GM12874 (cell line): ENCODE data around the gene RAMACL.

Experiments used
- CTCF ChIP-seq: IDR thresholded peaks from 2 replicates; pipeline ENCODE4 v1.5.1; 2011; ENCODE audit warnings: low read depth, mild to moderate bottlenecking, control low read depth, low read length, moderate library complexity; ENCODE audit not compliant: insufficient read depth

The RAMACL gene

GRCh38 chr6:166586424-166587156 is at the start of gene RAMACL:
Gene RAMACL (minus strand): TSS chr6:166586678. CDS start chr6:166586477, 201 bp downstream.
- no peak for TF ChIP-seq CTCF

GRCh38 chr6:166635013-166635970 is 48.8 kb upstream of the RAMACL start:
- TF ChIP-seq CTCF: no peak

- no peak for TF ChIP-seq CTCF
These were observed 47.5 kb upstream of the RAMACL start for GRCh38 chr6:166633732-166634535.

- TF ChIP-seq CTCF: no peak
These were observed 46.3 kb upstream of the RAMACL start for GRCh38 chr6:166632731-166633130.

- no peak for TF ChIP-seq CTCF
These were observed 44.0 kb upstream of the RAMACL start for GRCh38 chr6:166630462-166630861.

GRCh38 chr6:166629628-166630027 is 43.1 kb upstream of the RAMACL start:
- TF ChIP-seq CTCF: no peak
